Thoracic aorta endothelial cell (primary cell): Measurements from ENCODE around the gene SP4. TPM values are rescaled to one million over a fixed set of nuclear protein-coding genes. Genes with fewer than 3 reads are reported as not detected.

ENCODE experiments used
- small RNA-seq: library from RNA; depleted of rRNA; stranded (forward); fragments of <200 nt; gene quantifications from one replicate; pipeline ENCODE3, GENCODE V24; 2012
- total RNA-seq: library from RNA; depleted of rRNA; stranded (reverse); fragments of >200 nt; gene quantifications from 2 replicates; pipeline ENCODE4 v1.2.3, GENCODE V29; 2012

Gene SP4
- 11.4 and 29.1 TPM in 2 replicates for total RNA-seq

DNA sequence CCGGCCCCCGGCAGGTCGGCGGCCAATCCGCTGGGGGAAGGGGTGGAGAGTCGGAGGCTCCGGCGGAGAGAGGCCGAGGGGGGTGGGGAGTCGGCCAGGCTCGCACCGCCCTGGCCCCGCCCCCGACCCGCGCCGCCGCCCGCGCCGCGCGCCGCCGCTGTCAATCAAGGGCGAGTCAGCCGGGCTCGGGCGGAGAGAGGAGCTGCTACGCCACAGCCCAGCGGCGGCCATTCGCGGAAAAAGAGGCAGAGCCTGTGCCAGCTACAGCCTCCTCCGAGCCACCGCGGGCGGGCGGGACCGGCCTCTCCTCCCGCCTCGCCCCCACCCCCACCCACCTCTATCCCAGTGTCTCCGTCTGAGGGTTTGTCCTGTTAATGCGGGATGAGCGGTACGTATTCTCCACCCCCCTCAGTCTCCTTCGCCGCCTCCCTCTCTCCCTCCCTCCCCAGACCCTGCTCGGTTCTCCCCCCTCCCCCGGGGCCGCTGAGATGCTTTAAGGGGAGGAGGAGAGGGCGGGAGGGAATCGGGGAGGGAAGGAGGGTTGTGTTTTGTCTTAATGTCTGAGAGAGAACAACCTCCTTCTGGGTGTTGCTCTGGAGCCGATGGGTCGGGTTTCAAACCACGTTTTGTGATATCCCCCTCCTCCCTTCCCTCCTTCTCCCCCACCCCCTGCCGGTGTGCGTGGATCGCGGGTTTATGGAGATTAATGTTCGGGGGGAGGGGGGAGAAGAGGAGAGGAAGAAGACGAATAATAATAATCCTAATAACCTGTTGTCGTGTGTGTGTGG is at the start of gene SP4:
TSS of gene SP4 (plus strand) at position 213 of the 788 bp plus-strand sequence. CDS start at position 382, 169 bp downstream.

DNA sequence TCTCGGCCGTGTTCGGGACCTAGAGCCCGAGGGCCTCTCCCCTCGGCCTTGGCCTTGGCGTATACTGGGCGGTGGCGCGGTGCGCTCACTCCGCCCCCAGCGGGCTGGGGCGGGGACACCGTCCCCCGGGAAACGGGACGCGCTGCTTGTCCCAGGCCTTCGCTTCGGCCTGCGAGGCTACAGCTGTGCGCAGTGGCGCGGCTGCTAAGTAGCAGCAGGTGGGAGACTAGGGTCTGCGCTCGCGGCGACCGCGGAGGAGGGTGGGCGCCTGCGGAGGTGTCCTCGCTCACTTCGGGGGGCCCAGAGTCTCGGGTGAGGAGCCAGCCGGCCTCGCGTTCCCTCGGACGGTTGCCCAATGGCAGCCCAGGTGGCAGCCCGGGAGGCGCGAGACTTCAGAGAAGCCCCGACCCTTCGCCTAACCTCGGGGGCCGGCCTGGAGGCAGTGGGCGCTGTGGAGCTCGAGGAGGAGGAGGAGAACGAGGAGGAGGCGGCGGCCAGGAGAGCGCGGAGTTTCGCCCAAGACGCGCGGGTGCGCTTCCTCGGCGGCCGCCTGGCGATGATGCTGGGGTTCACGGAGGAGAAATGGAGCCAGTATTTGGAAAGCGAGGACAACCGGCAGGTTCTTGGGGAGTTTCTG is 115.1 kb downstream of the SP4 start, which contains the start of gene DNAH11:
TSS of gene DNAH11 (plus strand) at position 149 of the 637 bp plus-strand sequence. CDS start at position 356, 207 bp downstream.

Small RNA genes within 50 kb of the gene (small RNA-seq; reads per million reads assigned to genes)
- gene MIR1183 (not detected), gene RNU1-15P (not detected)

Other genes starting within 250 kb of the SP4 start
- gene DNAH11, start 115.0 kb downstream of the SP4 start, total RNA-seq: 1.5 and 4.2 TPM in 2 replicates